ENCODE measurements around the gene NDUFS8. TPM values are rescaled to one million over a fixed set of nuclear protein-coding genes. Genes with fewer than 3 reads are reported as not detected.

NDUFS8 gene
- total and polyA plus RNA-seq, 2 experiments from 2014 or later, result 114 to 219 TPM

DNA sequence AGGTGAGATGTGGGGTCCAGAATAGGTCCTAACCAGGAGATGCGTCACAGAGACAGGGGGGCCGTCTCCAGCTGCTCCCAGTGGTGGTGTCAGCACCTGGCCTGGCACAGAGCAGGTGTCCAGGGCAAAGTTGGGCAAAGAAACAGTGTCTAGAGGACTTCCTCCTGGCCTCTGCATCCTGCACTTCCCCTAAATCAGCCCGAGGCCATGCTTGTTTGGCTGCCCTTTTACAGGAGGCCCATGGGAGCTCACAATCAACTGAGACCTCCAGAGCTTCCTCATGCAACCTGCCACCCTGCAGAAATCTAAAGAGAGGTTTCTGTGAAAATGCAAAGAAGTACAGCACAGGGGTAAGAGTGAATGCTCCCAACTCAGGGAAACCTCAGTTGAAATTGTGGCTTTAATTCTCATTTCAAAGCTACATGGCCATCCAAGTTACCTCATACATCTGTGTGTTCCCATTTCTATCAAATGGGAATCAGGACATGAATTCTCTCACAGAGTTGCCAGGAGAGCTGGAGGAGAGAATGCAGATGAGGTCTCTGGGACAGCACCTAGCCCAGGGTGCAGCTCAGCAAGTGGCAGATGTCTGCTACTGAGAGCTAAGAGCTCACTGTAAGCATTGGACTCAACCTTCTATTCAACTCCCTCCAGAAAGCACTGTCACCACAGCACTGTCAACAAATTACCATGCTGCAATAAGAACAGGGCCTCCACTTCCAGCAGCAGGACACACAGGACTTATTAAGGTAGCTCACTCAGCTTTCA is 41.0 kb downstream of the NDUFS8 start:
- Histone ChIP-seq H3K9me3 (ENCODE audit: low read depth) (no peaks in the 10 kb centered on the region), H3K4me2 (ENCODE audit: unreplicated experiment) (no peak overlapping the region), H3K79me2 (ENCODE audit: insufficient read depth) (no peaks in the 10 kb centered on the region), H3K4me3 (no peak overlapping the region), H3K27me3 (replicated peaks; ENCODE audit: insufficient read depth) (no peaks in the 10 kb centered on the region), H3K27ac (no peak overlapping the region), H3K9ac (no peak overlapping the region), H3F3A (ENCODE audit: insufficient read depth) (no peaks in the 10 kb centered on the region), H4K20me1 (ENCODE audit: insufficient read depth) (no peaks in the 10 kb centered on the region), H3K9me2 (ENCODE audit: insufficient read depth) (no peaks in the 10 kb centered on the region), H2AFZ (no peak overlapping the region), H3K36me3 (ENCODE audit: low read depth) (0 out of 2 replicates have a peak, but pooled peaks cover 3% of the 10 kb centered on the region), H3K4me1 (ENCODE audit: insufficient read depth) (no peaks in the 10 kb centered on the region)
- TF ChIP-seq EZH2phosphoT487 (IDR thresholded peaks at IDR 0.05; ENCODE audit: insufficient read depth, low read depth) (no peak), EZH2 (IDR thresholded peaks at IDR 0.05; ENCODE audit: insufficient read depth, poor library complexity, severe bottlenecking) (no peak)
- 96 to 97% methylated on average over 3 of the region's 3 CpGs for WGBS, 2 experiments (ENCODE audit: low coverage in 1 of 2, low lambda C conversion rate in 2 of 2, missing lambda C conversion rate in 2 of 2)
- in situ Hi-C loops (cut with MboI), result no loop called here
- DNase-seq, result no peak

DNA sequence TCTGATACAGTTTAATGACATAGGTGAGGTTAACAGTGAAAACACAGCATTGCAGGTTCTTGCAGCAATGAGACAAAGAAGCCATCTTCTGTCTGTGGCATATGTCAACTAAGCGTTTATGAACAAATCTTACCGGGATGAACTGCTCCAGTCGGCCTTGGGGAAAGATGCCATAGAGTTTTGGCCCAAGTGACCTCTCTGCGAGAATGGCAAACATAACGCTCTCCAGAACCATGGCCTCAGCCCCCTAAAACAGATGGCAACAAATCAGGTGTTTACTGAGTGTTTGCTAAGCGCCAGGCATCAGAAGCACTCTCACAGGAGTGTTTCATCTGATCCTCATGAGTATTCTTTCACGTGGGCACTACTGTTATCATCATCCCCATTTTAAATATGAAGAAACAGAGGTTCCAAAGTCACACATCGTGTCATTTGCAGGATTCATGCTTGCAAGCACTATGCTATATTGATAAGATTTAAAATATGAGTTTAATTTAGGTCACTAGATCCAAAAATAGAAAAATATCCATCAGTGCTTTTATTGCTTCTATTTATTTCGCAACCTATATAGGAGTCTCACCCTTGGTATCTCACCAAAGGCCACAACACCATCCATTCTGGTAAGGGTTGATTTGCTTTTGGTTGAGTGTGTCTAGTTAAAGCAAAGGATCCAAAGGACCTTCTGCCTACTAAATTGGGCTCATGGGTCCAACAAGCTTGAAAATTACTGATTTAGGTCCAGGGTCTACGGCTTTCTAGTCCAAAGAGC is 44.3 kb downstream of the NDUFS8 start:
- H2AFZ ChIP-seq, result no peak overlapping the region
- no peak overlapping the region for H3K4me2 ChIP-seq (ENCODE audit: unreplicated experiment)
- TF ChIP-seq EZH2 (IDR thresholded peaks at IDR 0.05; ENCODE audit: insufficient read depth, poor library complexity, severe bottlenecking), result no peak
- no peak for TF ChIP-seq EZH2phosphoT487 (IDR thresholded peaks at IDR 0.05; ENCODE audit: insufficient read depth, low read depth)
- H3K9me3 ChIP-seq (ENCODE audit: low read depth), result no peaks in the 10 kb centered on the region
- H3K9me2 ChIP-seq (ENCODE audit: insufficient read depth), result no peaks in the 10 kb centered on the region
- H3K36me3 ChIP-seq (ENCODE audit: low read depth), result 0 out of 2 replicates have a peak, but pooled peaks cover 3% of the 10 kb centered on the region
- no peaks in the 10 kb centered on the region for H4K20me1 ChIP-seq (ENCODE audit: insufficient read depth)
- H3K9ac ChIP-seq, result no peak overlapping the region
- H3K27ac ChIP-seq, result no peak overlapping the region
- H3K4me3 ChIP-seq, result no peak overlapping the region
- no peaks in the 10 kb centered on the region for H3K27me3 ChIP-seq (replicated peaks; ENCODE audit: insufficient read depth)
- no peaks in the 10 kb centered on the region for H3F3A ChIP-seq (ENCODE audit: insufficient read depth)
- H3K79me2 ChIP-seq (ENCODE audit: insufficient read depth), result no peaks in the 10 kb centered on the region
- in situ Hi-C loops (cut with MboI), result no loop called here
- no peak for DNase-seq
- no peaks in the 10 kb centered on the region for H3K4me1 ChIP-seq (ENCODE audit: insufficient read depth)
- WGBS, 2 experiments (ENCODE audit: low coverage in 1 of 2, low lambda C conversion rate in 2 of 2, missing lambda C conversion rate in 2 of 2), result 79 to 80% methylated on average over 10 of the region's 10 CpGs

DNA sequence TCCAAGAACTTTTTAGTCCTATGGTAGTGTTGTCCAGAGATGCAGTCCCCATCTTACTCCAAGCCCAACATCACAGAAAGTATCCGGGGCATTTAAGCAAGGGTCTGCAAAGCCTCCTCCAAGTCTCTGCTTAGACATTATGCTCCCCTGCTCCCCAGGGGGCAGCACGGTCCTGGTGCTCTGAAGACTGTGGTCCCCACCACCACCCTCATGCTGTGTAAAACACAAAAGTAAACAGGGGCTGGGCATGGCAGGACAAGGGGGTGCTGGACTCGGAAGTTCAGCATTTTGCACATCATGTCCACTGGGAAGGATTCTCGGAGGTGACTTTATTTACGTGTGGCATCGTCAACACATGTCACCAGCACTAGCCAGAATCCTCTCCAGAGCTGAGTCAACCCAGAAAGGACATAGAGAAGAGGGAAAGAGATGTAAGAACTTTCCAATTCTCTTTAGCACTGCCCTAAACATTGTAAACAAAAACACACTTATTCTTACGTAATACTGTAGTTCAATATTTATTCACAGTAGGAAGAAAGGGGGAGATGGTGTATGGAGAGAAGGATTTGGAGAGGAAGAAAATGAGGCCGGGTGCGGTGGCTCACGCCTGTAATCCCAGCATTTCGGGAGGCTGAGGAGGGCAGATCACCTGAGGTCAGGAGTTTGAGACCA is 46.0 kb downstream of the NDUFS8 start:
- Histone ChIP-seq H3K27ac (no peak overlapping the region), H3K9me2 (ENCODE audit: insufficient read depth) (no peaks in the 10 kb centered on the region), H2AFZ (no peak overlapping the region), H3K9me3 (ENCODE audit: low read depth) (no peaks in the 10 kb centered on the region), H3K79me2 (ENCODE audit: insufficient read depth) (no peaks in the 10 kb centered on the region), H3F3A (ENCODE audit: insufficient read depth) (no peaks in the 10 kb centered on the region), H3K4me1 (ENCODE audit: insufficient read depth) (no peaks in the 10 kb centered on the region), H3K4me3 (no peak overlapping the region), H3K4me2 (ENCODE audit: unreplicated experiment) (no peak overlapping the region), H3K27me3 (replicated peaks; ENCODE audit: insufficient read depth) (no peaks in the 10 kb centered on the region), H4K20me1 (ENCODE audit: insufficient read depth) (no peaks in the 10 kb centered on the region), H3K36me3 (ENCODE audit: low read depth) (0 out of 2 replicates have a peak, but pooled peaks cover 3% of the 10 kb centered on the region), H3K9ac (no peak overlapping the region)
- in situ Hi-C loops (cut with MboI), result no loop called here
- no peak for DNase-seq
- WGBS, 2 experiments (ENCODE audit: low coverage in 1 of 2, low lambda C conversion rate in 2 of 2, missing lambda C conversion rate in 2 of 2), result 89 to 90% methylated on average over 11 of the region's 11 CpGs
- TF ChIP-seq EZH2phosphoT487 (IDR thresholded peaks at IDR 0.05; ENCODE audit: insufficient read depth, low read depth) (no peak), EZH2 (IDR thresholded peaks at IDR 0.05; ENCODE audit: insufficient read depth, poor library complexity, severe bottlenecking) (no peak)
